Karpas-422 (cell line): ENCODE results near the gene KAT14. TPM values are rescaled to one million over a fixed set of nuclear protein-coding genes. Genes with fewer than 3 reads are reported as not detected.

ENCODE experiments used
- DNase-seq: peaks from one replicate; pipeline ENCODE4 v3.0.0-alpha.2; 2015
- H2AFZ ChIP-seq: fragments of 200-600 bp; sonication (generic); 2 replicates; pipeline ENCODE4 v1.6.1; 2014; ENCODE audit warnings: antibody characterized with exemption, low read length, mixed read lengths
- H3K27ac ChIP-seq: fragments of 200-600 bp; sonication (generic); 2 replicates; pipeline ENCODE4 v1.5.1; 2014; ENCODE audit warnings: mild to moderate bottlenecking, low read length, moderate library complexity
- H3K27me3 ChIP-seq: fragments of 200-600 bp; sonication (generic); 2 replicates; pipeline ENCODE4 v1.6.1; 2014; ENCODE audit warnings: low read length, mixed read lengths
- H3K36me3 ChIP-seq: fragments of 200-600 bp; sonication (generic); 2 replicates; pipeline ENCODE4 v1.6.1; 2014; ENCODE audit warnings: low read length, mixed read lengths; ENCODE audit not compliant: insufficient read depth
- H3K4me1 ChIP-seq: fragments of 200-600 bp; sonication (generic); 2 replicates; pipeline ENCODE4 v1.6.1; 2014; ENCODE audit warnings: mild to moderate bottlenecking, low read length, mixed read lengths
- H3K4me2 ChIP-seq: fragments of 200-600 bp; sonication (generic); 2 replicates; pipeline ENCODE4 v1.6.1; 2014; ENCODE audit warnings: low read length, low read depth, mild to moderate bottlenecking; ENCODE audit not compliant: poor library complexity, severe bottlenecking
- H3K4me3 ChIP-seq: fragments of 200-600 bp; sonication (generic); 2 replicates; pipeline ENCODE4 v1.5.1; 2014; ENCODE audit warnings: mild to moderate bottlenecking, antibody characterized with exemption, low read length, mixed read lengths
- H3K79me2 ChIP-seq: fragments of 200-600 bp; sonication (generic); 2 replicates; pipeline ENCODE4 v1.6.1; 2014; ENCODE audit warnings: mild to moderate bottlenecking, low read length, mixed read lengths
- H3K9ac ChIP-seq: fragments of 200-600 bp; sonication (generic); 2 replicates; pipeline ENCODE4 v1.6.0; 2014; ENCODE audit warnings: low read length
- H3K9me2 ChIP-seq: fragments of 200-600 bp; sonication (generic), shearing (Covaris generic); replicated peaks from 2 replicates; pipeline ENCODE4 v1.6.0; 2014; ENCODE audit warnings: mild to moderate bottlenecking, low read length, moderate library complexity; ENCODE audit not compliant: insufficient read depth
- H3K9me3 ChIP-seq: fragments of 300-700, 200-600 bp; sonication (generic); 2 replicates; pipeline ENCODE4 v1.6.1; 2014; ENCODE audit warnings: low read length, mixed read lengths
- H4K20me1 ChIP-seq: fragments of 200-600 bp; sonication (generic); 2 replicates; pipeline ENCODE4 v1.6.1; 2014; ENCODE audit warnings: mild to moderate bottlenecking, antibody characterized with exemption, low read length, low read depth; ENCODE audit not compliant: insufficient read depth
- small RNA-seq: library from RNA; depleted of rRNA; stranded (forward); fragments of <200 nt; gene quantifications from one replicate; pipeline ENCODE3, GENCODE V24; 2014
- total RNA-seq: library from RNA; depleted of rRNA; stranded (reverse); fragments of >200 nt; shearing (Covaris generic); gene quantifications from 2 replicates; pipeline ENCODE4 v1.2.3, GENCODE V29; 2014; ENCODE audit warnings: low replicate concordance; rRNA removed

The KAT14 gene
- total RNA-seq, 1 experiment from 2014 or later, result 14.5 TPM

- no peak overlapping the region for H3K27ac ChIP-seq
- no peaks in the 10 kb centered on the region for H3K36me3 ChIP-seq
- no peak for DNase-seq
- no peaks in the 10 kb centered on the region for H3K9me3 ChIP-seq
- no peak overlapping the region for H2AFZ ChIP-seq
- H3K27me3 ChIP-seq, result no peaks in the 10 kb centered on the region
- no peak overlapping the region for H3K4me2 ChIP-seq
- no peaks in the 10 kb centered on the region for H3K9me2 ChIP-seq
- no peaks in the 10 kb centered on the region for H3K4me1 ChIP-seq
- no peak overlapping the region for H3K9ac ChIP-seq
- no peak overlapping the region for H3K4me3 ChIP-seq
- H3K79me2 ChIP-seq, result no peaks in the 10 kb centered on the region
- H4K20me1 ChIP-seq, result no peaks in the 10 kb centered on the region
These were observed 95.8 kb downstream of the KAT14 start for GRCh38 chr20:18233408-18233943.

Small RNAs within 50 kb of the gene (small RNA-seq; reads per million reads assigned to genes)
- gene RF00019 (not detected), gene RNU7-137P (0.20 reads per million)

Other genes with a start within 250 kb of the KAT14 start
- 195 and 298 TPM in 2 replicates for gene SNX5, start 169.1 kb upstream of the KAT14 start, total RNA-seq
- gene MGME1, start 168.8 kb upstream of the KAT14 start, total RNA-seq, result 23.3 and 26.5 TPM in 2 replicates
- not detected in 2 replicates for gene OVOL2, start 79.9 kb upstream of the KAT14 start, total RNA-seq
- gene PET117, start within 50 bp of the KAT14 start, total RNA-seq, result 4.9 and 12.2 TPM in 2 replicates
- gene ZNF133, start 150.7 kb downstream of the KAT14 start, total RNA-seq, result 15.2 and 19.5 TPM in 2 replicates